ENCODE results near the gene XRCC3.

The XRCC3 gene

DNA sequence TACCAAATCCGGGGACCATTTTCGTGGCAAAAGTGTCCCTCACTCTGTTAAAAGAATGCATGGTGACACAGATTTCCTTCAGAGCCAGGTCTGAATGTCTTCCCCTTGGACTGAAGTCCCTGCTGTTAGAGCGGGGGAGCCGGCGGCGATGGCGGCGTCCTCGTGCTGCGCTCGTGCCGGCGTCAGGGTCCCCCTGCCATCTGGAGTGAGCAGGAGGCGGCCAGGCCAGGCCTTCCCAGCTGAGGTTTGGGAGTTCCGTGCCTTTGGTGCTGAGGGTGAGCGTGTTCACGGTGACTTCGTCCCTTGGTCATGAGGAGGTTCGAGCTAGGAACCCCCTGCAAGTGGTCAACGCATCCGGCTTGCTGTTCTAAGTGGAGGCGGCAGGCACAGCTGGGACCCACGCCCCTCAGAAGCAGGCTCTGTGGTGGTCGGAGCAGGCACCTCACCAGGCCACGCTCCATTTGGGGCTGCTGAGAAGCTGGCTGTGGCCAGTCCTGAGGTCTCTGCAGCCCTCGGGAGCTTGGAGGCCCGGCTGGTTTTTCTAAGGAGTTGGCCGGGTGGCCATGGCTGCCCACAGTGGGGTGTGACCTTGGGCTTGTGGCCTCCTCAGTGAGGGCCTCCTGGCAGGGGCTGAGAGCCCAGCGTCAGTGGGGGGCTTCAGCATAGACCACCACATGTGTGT lies 9.9 kb upstream of the XRCC3 start:
- Histone ChIP-seq H3K9ac (ENCODE audit: low read length) (no peak overlapping the region), H3K79me2 (ENCODE audit: insufficient read depth, low read length) (peaks cover 15% of the 10 kb centered on the region; the same call in 1 of the 2 replicates), H3K27ac (ENCODE audit: low read depth, low read length, poor library complexity, severe bottlenecking) (no peak overlapping the region)

DNA sequence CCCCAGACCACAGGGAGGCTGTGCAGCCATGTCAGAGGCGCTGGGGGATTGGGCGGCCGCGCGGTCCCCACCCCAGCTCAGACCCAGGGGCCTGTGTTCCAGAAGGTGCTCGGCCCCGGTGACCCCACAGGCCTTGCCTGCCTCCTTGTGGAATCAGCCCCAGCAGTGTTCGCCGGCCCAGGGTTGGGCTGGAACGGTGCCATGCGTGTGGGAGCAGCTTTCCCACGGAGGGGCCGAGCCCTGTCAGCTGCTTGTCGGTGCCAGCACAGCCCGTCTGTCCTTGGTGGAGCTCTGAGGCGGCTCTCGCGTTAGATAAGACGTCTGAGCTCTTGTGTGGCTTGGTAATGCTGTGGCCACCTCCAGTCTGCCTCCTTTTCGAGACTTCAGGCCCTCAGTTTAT lies 8.9 kb upstream of the XRCC3 start:
- Histone ChIP-seq H3K4me2 (ENCODE audit: low read length) (no peak overlapping the region), H3K9me2 (ENCODE audit: low read depth, low read length) (no peaks in the 10 kb centered on the region), H2AFZ (ENCODE audit: low read length) (no peak overlapping the region), H3K4me1 (ENCODE audit: insufficient read depth, low read length, severe bottlenecking) (peaks cover 12% of the 10 kb centered on the region), H4K20me1 (ENCODE audit: insufficient read depth, low read length) (no peaks in the 10 kb centered on the region), H3K27ac (ENCODE audit: low read depth, low read length, poor library complexity, severe bottlenecking) (no peak overlapping the region), H3F3A (ENCODE audit: insufficient read depth, low read length) (no peaks in the 10 kb centered on the region), H3K27me3 (ENCODE audit: insufficient read depth, low read length) (no peaks in the 10 kb centered on the region), H3K79me2 (ENCODE audit: insufficient read depth, low read length) (peaks cover 19% of the 10 kb centered on the region; the same call in 1 of the 2 replicates), H3K9me3 (ENCODE audit: low read length) (no peaks in the 10 kb centered on the region), H3K9ac (ENCODE audit: low read length) (no peak overlapping the region), H3K4me3 (ENCODE audit: low read depth, low read length, poor library complexity, severe bottlenecking) (no peak overlapping the region), H3K36me3 (ENCODE audit: insufficient read depth, low read length) (peaks cover 17% of the 10 kb centered on the region; the same call in 1 of the 2 replicates)
- TF ChIP-seq, protein P1, sequence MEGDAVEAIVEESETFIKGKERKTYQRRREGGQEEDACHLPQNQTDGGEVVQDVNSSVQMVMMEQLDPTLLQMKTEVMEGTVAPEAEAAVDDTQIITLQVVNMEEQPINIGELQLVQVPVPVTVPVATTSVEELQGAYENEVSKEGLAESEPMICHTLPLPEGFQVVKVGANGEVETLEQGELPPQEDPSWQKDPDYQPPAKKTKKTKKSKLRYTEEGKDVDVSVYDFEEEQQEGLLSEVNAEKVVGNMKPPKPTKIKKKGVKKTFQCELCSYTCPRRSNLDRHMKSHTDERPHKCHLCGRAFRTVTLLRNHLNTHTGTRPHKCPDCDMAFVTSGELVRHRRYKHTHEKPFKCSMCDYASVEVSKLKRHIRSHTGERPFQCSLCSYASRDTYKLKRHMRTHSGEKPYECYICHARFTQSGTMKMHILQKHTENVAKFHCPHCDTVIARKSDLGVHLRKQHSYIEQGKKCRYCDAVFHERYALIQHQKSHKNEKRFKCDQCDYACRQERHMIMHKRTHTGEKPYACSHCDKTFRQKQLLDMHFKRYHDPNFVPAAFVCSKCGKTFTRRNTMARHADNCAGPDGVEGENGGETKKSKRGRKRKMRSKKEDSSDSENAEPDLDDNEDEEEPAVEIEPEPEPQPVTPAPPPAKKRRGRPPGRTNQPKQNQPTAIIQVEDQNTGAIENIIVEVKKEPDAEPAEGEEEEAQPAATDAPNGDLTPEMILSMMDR (IDR thresholded peaks at IDR 0.05; ENCODE audit: low read length), result no peak
- TF ChIP-seq EZH2 (IDR thresholded peaks at IDR 0.05; ENCODE audit: borderline replicate concordance, low read length), result no peak

More for the DNA sequence above, 9.9 kb upstream of the XRCC3 start:
- Histone ChIP-seq H3K9me3 (ENCODE audit: low read length) (no peaks in the 10 kb centered on the region), H3F3A (ENCODE audit: insufficient read depth, low read length) (no peaks in the 10 kb centered on the region), H2AFZ (ENCODE audit: low read length) (no peak overlapping the region), H3K4me3 (ENCODE audit: low read depth, low read length, poor library complexity, severe bottlenecking) (no peak overlapping the region), H3K36me3 (ENCODE audit: insufficient read depth, low read length) (peaks cover 26% of the 10 kb centered on the region; the same call in 1 of the 2 replicates), H3K4me2 (ENCODE audit: low read length) (no peak overlapping the region), H3K9me2 (ENCODE audit: low read depth, low read length) (no peaks in the 10 kb centered on the region), H3K27me3 (ENCODE audit: insufficient read depth, low read length) (no peaks in the 10 kb centered on the region), H4K20me1 (ENCODE audit: insufficient read depth, low read length) (no peaks in the 10 kb centered on the region), H3K4me1 (ENCODE audit: insufficient read depth, low read length, severe bottlenecking) (peaks cover 2% of the 10 kb centered on the region)
- TF ChIP-seq EZH2 (IDR thresholded peaks at IDR 0.05; ENCODE audit: borderline replicate concordance, low read length), result no peak
- TF ChIP-seq, protein P1 (IDR thresholded peaks at IDR 0.05; ENCODE audit: low read length), result no peak

DNA sequence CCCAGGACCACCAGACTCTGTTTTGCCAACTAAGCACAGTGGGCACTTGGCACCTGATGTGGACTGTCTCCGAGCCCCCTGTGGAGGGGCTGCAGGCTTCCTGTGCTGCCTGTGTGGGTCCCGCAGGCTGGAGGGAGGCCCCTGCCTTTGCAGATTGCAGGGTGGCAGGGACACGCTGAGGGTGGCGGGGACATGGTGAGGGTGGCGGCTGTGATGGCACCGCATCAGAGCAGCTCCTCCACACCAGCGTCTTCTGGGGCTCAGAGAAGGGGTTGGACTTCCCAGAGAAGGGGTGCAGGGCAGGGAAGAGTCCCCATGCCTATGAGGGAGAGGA lies 8.5 kb upstream of the XRCC3 start:
- Histone ChIP-seq H3K27me3 (ENCODE audit: insufficient read depth, low read length) (no peaks in the 10 kb centered on the region), H3K4me3 (ENCODE audit: low read depth, low read length, poor library complexity, severe bottlenecking) (no peak overlapping the region), H3K9me3 (ENCODE audit: low read length) (no peaks in the 10 kb centered on the region), H3K27ac (ENCODE audit: low read depth, low read length, poor library complexity, severe bottlenecking) (no peak overlapping the region), H3K79me2 (ENCODE audit: insufficient read depth, low read length) (peaks cover 19% of the 10 kb centered on the region; the same call in 1 of the 2 replicates), H3K9me2 (ENCODE audit: low read depth, low read length) (no peaks in the 10 kb centered on the region), H2AFZ (ENCODE audit: low read length) (no peak overlapping the region), H3F3A (ENCODE audit: insufficient read depth, low read length) (no peaks in the 10 kb centered on the region), H3K9ac (ENCODE audit: low read length) (no peak overlapping the region), H3K36me3 (ENCODE audit: insufficient read depth, low read length) (peaks cover 13% of the 10 kb centered on the region; the same call in 1 of the 2 replicates), H4K20me1 (ENCODE audit: insufficient read depth, low read length) (no peaks in the 10 kb centered on the region), H3K4me1 (ENCODE audit: insufficient read depth, low read length, severe bottlenecking) (peaks cover 14% of the 10 kb centered on the region), H3K4me2 (ENCODE audit: low read length) (no peak overlapping the region)
- TF ChIP-seq, protein P1 (IDR thresholded peaks at IDR 0.05; ENCODE audit: low read length), result no peak
- no peak for TF ChIP-seq EZH2 (IDR thresholded peaks at IDR 0.05; ENCODE audit: borderline replicate concordance, low read length)
